ENCODE data around the gene LGI1. TPM values are rescaled to one million over a fixed set of nuclear protein-coding genes. Genes with fewer than 3 reads are reported as not detected.

LGI1 gene
- total RNA-seq, 2 donors from 2014 or later = 0.60 to 2.6 TPM

GRCh38 chr10:93768892-93769291, 11.2 kb downstream of the LGI1 start:
- Mint-ChIP-seq H3K4me1 (peaks cover 27% of the 10 kb centered on the region), H3K36me3 (ENCODE audit: low read depth) (no peaks in the 10 kb centered on the region), H3K4me3 (no peak overlapping the region), H3K9me3 (peaks cover 5% of the 10 kb centered on the region), H3K27ac (no peak overlapping the region), H3K27me3 (ENCODE audit: insufficient read depth) (no peaks in the 10 kb centered on the region)
- no peak for TF ChIP-seq CTCF (conservative IDR thresholded peaks at IDR 0.05)
- H3K27ac ChIP-seq (ENCODE audit: low read depth, low read length) = no peak overlapping the region
- H3K9ac ChIP-seq (ENCODE audit: extremely low read depth, low read length, poor library complexity, severe bottlenecking) = no peak overlapping the region
- no peak for DNase-seq
- no peak overlapping the region for H3K4me3 ChIP-seq (ENCODE audit: low read length)
- H3K36me3 ChIP-seq (ENCODE audit: control insufficient read depth, insufficient read depth, low read length) = no peaks in the 10 kb centered on the region
- H3K27me3 ChIP-seq (ENCODE audit: control insufficient read depth, insufficient read depth, low read length, poor library complexity, severe bottlenecking) = no peaks in the 10 kb centered on the region
- peaks cover 4% of the 10 kb centered on the region for H3K9me3 ChIP-seq (ENCODE audit: control insufficient read depth, low read length)
- no peaks in the 10 kb centered on the region for H3K4me1 ChIP-seq (ENCODE audit: control insufficient read depth, insufficient read depth, low read length)

- H3K27ac Mint-ChIP-seq = no peak overlapping the region
- no peak for TF ChIP-seq CTCF (conservative IDR thresholded peaks at IDR 0.05)
- H3K36me3 Mint-ChIP-seq (ENCODE audit: low read depth) = no peaks in the 10 kb centered on the region
- no peak overlapping the region for H3K4me3 Mint-ChIP-seq
- 83 to 100% methylated on average over 4 to 7 of the region's 7 CpGs for WGBS, 2 experiments (ENCODE audit: insufficient coverage in 1 of 2, insufficient read length in 1 of 2)
- Histone ChIP-seq H3K27ac (ENCODE audit: low read depth, low read length) (no peak overlapping the region), H3K27me3 (ENCODE audit: control insufficient read depth, insufficient read depth, low read length, poor library complexity, severe bottlenecking) (no peaks in the 10 kb centered on the region), H3K4me3 (ENCODE audit: low read length) (no peak overlapping the region), H3K36me3 (ENCODE audit: control insufficient read depth, insufficient read depth, low read length) (no peaks in the 10 kb centered on the region), H3K9me3 (ENCODE audit: control insufficient read depth, low read length) (no peaks in the 10 kb centered on the region), H3K4me1 (ENCODE audit: control insufficient read depth, insufficient read depth, low read length) (no peaks in the 10 kb centered on the region), H3K9ac (ENCODE audit: extremely low read depth, low read length, poor library complexity, severe bottlenecking) (no peak overlapping the region)
- no peaks in the 10 kb centered on the region for H3K27me3 Mint-ChIP-seq (ENCODE audit: insufficient read depth)
- H3K4me1 Mint-ChIP-seq = peaks cover 37% of the 10 kb centered on the region
- DNase-seq = no peak
- no peaks in the 10 kb centered on the region for H3K9me3 Mint-ChIP-seq
Observed at GRCh38 chr10:93771354-93771753, 13.6 kb downstream of the LGI1 start.

- H3K36me3 ChIP-seq (ENCODE audit: control insufficient read depth, insufficient read depth, low read length) = no peaks in the 10 kb centered on the region
- DNase-seq = no peak
- no peak overlapping the region for H3K27ac Mint-ChIP-seq
- H3K9me3 ChIP-seq (ENCODE audit: control insufficient read depth, low read length) = no peaks in the 10 kb centered on the region
- no peak overlapping the region for H3K27ac ChIP-seq (ENCODE audit: low read depth, low read length)
- 80 to 94% methylated on average over 2 to 5 of the region's 5 CpGs for WGBS, 2 experiments (ENCODE audit: insufficient coverage in 1 of 2, insufficient read length in 1 of 2)
- H3K9me3 Mint-ChIP-seq = no peaks in the 10 kb centered on the region
- no peaks in the 10 kb centered on the region for H3K36me3 Mint-ChIP-seq (ENCODE audit: low read depth)
- H3K4me3 Mint-ChIP-seq = no peak overlapping the region
- H3K27me3 Mint-ChIP-seq (ENCODE audit: insufficient read depth) = no peaks in the 10 kb centered on the region
- TF ChIP-seq CTCF (conservative IDR thresholded peaks at IDR 0.05) = peak; percentile 21
- no peaks in the 10 kb centered on the region for H3K27me3 ChIP-seq (ENCODE audit: control insufficient read depth, insufficient read depth, low read length, poor library complexity, severe bottlenecking)
- peaks cover 3% of the 10 kb centered on the region for H3K4me1 ChIP-seq (ENCODE audit: control insufficient read depth, insufficient read depth, low read length)
- H3K4me1 Mint-ChIP-seq = peaks cover 35% of the 10 kb centered on the region
- H3K4me3 ChIP-seq (ENCODE audit: low read length) = no peak overlapping the region
- no peak overlapping the region for H3K9ac ChIP-seq (ENCODE audit: extremely low read depth, low read length, poor library complexity, severe bottlenecking)
Observed at GRCh38 chr10:93773120-93773519, 15.4 kb downstream of the LGI1 start.

Data from endodermal cell (in vitro differentiated cells).